HG03066 (cell line): ENCODE results near the gene ZNF276.
"Not testable (repeated sequence)": the region's sequence is repeated elsewhere in the genome, so short reads cannot be mapped to it uniquely, and the experiment has no call there.

Experiments
- ATAC-seq: cut with Tn5 transposase; IDR thresholded peaks from one replicate; pipeline ENCODE4 v1.9.1; 2021; ENCODE audit warnings: low read depth; ENCODE audit not compliant: unreplicated experiment

Gene ZNF276

DNA sequence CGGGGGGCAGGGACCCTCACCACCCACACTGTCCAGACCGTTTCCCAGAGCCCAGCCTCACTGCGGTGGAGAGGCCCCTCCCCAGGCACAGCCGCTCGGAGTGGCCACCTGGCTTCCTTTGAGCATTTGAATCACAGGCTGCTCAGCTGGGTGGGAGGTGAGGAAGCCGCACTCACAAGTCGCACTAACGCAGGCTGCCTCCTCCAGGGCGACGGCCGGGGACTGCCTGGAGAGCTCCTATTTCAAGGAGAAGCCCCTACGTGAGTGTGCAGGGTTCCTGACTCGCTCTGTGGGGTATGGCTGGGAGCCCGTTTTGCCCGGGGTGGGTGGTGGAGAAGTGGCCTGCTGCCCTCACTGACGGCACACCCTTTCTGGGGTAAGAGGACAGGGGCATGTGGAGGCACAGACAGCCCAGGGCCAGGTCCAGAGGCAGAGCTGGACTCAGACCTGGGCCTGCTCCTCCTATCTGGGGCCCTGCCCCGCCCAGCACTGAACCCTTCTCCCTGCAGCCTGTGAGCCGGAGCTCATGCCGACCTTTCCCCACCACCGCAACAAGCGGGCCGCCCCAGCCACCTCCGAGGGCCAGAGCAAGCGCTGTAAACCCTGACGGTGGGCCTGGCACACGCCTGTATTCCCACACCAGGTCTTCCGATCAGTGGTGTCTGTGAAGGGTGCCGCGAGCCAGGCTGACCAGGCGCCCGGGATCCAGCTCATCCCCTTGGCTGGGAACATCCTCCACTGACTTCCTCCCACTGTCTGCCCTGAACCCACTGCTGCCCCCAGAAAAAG, 26.1 kb upstream of the ZNF276 start:
- no peak for ATAC-seq

DNA sequence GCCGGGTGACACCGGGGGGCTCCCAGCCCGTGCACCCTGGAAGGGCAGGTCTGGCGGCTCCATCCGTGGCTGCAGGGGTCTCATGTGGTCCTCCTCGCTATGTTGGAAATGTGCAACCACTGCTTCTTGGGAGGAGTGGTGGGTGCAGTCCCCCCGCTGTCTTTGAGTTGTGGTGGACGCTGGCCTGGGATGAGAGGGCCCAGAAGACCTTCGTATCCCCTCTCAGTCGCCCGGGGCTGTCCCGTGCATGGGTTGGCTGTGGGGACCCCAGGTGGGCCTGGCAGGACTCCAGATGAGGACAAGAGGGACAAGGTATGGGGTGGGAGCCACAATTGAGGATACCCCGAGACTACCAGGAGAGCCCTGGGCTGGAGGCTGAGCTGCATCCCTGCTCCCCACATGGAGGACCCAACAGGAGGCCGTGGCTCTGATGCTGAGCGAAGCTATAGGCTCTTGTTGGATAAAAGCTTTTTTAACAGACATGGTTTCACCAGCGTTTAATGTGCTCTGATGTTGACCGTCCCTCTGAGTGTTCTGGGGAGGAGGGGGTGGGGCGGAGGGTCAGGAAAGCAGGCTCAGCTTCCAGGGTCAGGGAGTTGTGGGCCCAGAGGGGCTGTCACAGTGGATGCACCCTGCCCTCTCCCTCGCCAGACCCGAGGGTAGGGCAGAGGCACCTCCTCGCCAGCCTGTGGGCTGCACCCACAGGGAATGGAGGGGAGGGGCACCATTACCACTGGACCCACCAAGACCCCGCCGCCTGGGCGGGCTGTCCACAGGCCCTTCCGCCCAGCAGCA, 25.3 kb upstream of the ZNF276 start:
- ATAC-seq = no peak

DNA sequence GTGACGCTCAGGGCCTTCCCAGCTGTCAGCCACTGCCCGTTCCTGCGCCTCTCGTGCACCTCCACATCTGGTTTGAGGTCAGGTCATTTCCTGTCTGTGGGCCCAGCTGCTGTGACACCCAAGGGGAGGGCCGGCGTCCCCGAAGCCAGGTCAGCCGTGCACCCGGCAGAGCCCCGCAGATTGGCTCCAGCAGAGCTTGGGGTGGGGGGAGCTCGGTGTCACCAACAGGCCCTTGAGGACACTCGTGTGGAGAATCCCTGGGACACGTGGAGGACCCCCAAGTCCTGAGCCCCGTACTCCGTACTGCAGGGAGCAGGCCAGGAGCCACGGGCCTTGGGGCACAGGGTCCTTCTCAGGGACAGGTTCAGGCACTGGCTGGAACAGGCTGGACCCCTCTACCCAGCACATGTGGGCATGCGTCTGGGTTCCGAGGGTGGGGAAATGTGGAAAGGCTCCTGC, 24.6 kb upstream of the ZNF276 start:
- ATAC-seq = no peak

DNA sequence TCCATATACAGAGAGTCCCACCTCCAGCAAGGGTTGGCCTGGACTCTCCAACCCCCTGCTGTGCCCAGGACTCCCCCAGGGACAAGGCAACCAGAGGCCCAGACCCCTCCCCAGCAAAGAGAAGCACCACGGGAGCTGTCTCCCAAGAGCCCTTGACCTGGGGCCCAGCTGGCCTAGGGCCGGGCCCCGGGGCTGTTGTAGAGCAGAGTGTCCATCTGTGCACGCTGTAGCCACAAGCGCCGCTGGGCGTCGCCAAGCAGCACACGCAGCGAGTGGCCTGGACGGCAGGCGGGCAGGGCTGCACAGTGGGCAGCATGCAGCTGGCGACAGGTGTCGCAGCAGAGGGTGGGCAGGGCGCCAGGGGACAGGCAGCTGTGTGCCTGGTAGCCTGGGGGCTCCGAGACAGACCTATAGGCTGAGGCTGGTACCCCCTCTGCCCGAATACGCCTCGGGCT, 24.1 kb upstream of the ZNF276 start:
- ATAC-seq = no peak

DNA sequence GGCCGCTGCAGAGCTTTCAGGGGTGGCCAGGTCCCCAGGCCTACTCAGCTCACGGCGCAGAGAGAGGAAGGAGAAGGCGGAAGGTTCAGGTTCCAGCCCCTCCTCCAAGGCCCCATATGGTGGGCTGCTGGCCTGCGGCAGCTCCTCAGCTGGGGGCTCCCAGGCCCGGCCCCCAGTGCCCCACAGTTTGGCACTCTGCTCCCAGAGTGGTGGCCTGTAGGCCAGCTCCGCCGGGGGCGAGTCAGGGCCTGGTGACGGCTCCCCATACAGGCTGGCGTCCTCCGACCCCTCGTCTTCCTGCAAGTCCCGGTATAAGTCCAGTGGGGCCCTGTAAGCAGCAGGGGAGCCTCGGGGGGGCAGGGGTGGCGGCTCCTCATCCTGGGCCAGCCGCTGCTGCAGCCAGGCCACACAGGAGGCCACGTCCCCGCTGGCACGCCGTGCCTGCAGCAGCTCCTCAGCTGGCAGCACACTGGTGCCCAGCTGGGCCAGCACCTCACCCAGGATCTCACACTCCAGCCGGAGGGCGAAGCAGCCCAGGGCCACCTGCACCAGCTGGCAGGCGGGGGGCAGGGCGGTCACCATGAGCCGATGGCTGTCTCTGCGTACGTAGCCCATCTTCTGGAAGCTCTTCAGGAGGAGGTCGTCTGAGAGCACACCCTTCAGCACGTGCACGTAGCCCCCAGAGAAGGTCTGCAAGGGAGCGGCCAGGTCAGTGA, 23.6 kb upstream of the ZNF276 start:
- ATAC-seq = no peak

DNA sequence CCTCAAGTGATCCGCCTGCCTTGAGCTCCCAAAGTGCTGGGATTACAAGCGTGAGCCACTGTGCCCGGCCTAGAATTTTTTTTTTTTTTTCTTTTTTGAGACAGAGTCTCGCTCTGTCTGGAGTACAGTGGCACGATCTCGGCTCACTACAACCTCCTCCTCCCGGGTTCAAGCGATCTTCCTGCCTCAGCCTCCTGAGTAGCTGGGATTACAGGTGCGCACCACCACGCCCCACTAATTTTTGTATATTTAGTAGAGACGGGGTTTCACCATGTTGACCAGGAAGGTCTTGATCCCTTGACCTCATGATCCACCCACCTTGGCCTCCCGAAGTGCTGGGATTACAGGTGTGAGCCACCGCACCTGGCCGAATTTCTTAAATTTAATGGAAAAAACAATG, 22.6 kb upstream of the ZNF276 start:
- ATAC-seq = not testable (repeated sequence)

DNA sequence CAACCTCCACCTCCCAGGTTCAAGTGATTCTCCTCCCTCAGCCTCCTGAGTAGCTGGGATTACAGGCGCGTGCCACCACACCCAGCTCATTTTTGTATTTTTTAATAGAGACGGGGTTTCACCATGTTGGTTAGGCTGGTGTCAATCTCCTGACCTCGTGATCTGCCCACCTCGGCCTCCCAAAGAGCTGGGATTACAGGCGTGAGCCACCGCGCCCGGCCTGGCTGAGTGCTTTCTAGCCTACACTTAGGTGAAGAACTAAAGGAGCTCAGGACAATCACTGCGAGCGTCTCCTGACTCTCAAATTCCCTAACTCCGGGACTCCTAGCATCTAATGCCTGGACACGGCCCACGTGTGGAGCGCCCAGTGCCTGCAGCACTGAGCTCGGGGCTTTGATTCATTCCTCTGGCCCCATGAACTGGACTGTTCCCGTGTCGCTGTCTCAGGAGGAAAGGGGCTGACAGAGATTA, 21.7 kb upstream of the ZNF276 start:
- not testable (repeated sequence) for ATAC-seq

DNA sequence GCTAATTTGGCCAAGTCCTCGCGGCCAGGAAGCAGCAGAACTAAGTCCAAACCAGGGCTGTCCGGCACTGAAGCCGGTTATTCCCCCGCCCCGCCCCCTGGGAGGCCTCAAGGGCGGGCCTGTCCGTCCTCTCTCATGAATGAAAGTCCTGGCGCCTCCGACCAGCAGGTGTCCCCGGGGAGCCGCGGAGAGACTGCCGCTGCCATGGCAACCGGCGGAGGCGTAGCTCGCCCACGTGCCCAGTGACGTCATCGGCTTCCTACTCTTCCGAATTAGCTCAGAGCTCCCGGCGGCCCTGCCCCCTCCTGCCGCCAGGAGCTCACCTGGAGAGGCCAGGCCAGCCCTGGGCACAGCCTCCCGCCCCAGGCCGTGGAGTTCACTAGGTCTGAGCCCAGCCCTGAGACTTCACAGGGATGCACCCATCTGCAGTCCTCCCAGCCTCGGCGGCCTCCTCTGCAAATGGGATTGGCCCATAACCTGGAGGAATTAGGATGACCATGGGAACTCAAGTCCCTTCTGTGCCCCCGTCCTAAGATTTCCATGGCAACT, 21.2 kb upstream of the ZNF276 start:
- ATAC-seq = peak; percentile 42

DNA sequence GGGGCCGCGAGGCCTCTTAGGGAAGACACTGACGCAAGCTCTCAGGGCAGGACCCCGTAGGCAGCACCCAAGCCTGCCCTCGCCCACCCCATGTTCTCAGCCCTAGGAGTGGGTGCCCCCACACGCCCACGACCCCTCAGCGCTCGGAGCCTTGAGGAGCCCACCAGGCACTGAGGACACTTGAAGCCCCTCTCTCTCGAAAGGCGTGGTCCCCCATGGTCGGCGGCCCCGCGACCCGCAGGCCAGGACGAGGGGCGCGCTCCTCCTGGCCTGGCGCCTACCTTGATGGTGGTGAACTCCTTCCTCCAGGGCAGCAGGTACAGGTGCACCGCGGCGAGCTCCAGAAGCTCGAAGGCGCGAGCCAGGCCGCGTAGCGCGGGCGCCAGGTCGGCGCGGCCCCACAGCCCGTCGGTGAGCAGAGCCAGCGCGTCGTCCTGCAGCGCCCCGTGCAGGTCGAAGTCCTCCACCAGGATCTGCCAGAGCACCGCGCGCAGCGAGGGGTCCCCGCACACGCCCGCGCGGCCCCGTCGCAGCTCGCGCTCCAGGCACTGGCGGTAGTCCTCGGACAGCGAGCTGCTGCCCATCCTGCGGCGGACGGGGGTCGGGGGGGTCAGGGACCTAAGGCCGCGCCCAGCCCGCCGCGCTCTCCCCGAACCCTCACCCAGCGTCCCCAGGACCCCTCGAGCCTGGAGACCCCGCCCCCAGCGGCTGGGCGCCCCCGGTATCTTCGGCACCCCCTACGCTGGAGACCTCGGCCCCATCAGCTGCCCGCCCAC, 20.5 kb upstream of the ZNF276 start:
- ATAC-seq = no peak

DNA sequence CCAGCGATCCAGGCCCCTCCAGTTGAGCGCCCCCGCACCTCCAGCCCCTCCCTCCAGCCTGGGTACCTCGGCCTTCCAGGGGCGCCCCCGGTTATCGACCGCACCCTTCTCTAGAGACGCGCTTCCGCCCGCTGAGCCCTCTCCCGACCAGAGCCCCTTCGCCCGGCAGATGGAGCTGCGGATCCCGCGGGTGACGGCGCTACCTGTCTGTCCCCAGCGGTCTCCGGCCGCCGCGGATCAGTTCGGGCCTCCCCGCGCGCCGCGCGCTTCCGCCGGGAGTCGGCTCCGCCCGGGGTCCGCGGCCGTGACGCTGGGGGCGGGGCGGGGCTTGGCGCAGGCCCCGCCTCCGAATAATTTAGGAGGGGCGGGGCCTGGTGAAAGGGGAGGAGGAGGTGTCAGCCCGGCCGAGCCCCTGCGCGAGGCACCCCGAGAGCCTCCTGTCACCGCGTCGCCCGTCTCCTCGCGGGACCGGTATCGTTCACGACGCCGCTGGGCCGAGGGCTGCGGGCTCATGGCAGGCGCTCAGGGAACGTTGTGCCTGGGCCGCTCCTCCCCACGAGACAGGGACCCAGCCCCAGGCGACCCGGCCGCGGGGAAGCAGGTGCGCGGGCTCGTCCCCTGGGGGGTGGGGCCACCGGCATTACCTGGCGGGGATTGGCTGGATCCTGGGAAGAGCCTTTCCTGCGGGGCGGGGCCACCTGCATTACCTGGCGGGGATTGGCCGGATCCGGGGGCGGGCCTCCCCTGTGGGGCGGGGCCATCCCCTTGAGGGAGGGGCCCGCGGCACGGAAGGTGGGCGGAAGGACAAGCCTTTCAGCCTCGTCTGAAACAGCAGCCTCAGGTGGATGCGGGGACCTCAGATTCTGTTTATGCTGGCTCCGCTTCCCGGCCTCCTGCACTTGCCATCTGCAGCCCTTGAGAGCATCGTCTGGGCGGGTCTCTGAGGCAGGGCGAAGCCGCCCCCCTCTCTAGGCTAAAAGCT, 19.6 kb upstream of the ZNF276 start, which contains the start of gene SPATA2L:
Gene SPATA2L (minus strand): TSS at position 281 of the 982 bp plus-strand sequence. CDS start 473 bp downstream, outside the sequence.
- peak; percentile 57 for ATAC-seq

DNA sequence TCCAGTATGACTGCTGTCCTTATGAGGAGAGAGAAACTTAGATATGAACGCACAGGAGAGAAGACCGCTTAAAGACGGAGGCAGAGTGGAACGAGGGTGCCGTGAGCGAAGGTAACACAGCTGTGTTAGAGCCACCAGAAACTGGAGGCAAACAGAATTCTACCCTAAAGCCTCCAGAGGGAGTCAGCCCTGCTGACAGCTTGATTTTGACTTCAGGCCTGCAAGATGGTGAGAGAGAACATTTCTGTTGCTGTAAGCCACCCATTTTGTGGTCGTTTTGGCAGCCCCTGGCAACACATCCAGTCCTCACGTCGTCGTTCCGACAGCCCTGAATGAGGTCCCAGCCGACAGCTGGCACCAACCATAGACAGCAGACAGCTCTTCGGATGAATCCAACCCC, 17.1 kb upstream of the ZNF276 start:
- ATAC-seq = no peak

DNA sequence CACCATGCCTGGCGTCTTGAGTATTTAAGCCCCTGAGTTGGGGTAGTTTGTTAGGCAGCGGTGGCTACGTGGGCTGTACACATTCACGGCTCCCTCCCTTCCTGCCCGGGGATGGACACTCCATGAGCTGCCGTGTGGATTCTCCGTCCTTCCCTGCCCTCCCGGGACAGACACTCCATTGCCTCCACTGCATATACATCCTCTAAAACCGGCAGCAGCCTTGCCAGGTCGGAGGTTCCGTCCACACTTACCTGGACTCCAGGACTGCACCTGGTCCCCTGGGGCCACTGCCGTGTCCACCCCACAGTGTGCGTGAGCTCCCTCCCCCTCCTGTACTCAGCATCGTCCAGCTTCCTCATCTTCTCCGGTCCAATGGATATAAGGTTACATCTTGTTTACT, 16.3 kb upstream of the ZNF276 start:
- ATAC-seq = no peak

DNA sequence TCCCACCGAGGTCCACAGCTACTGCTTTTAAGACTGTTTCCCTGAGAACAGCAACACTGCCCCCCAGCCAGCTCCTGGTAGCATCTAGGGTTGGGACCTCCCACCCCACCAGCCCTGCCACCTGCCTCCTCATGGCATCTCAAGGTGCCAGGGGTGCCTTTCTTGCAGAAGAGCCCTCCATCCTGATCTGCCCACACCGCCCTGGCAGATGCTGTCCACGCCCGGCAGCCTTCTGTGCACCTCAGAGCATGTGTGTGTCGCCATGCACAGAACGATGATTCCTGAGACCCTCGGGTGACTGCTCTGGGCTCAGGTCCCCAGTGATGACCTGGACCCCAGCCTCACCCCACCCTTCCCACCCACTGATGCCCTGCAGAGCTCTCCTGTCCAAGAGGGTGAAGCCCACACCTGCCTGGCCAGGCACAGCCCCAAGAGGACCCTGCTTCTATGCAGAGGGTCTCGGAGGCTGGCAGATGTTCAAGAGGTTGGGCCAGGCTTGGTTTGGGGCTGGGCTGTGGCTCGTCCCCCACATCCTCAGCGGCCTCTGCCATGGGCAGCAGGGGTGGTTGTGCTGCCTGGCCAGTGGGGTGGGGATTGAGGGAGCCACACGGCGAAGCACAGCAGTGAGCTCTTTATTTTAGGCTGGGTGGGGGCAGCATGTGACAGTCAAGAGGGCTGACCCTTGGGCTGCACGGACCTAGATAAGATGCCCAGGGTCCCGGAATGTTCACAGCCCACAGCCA, 14.6 kb upstream of the ZNF276 start:
- ATAC-seq = no peak

DNA sequence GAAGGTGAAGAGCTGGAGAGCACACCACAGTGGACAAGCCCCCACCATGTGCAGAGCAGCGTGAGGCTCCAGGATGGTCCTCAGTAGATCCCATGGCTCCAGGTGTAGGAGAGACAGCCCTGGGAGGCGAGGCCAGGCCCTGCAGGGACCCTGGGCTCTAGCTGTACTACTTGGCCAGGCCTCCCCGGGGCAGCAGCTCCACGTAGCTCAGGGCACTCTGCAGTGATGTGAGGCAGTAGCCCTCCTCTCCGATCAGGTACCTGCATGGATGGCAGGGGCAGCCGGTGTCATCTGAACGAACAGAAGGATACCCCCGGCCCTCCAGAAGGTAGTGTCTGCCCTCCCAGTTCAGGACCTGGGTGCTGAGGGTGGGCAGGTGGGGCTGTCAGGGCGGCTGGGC, 13.6 kb upstream of the ZNF276 start:
- ATAC-seq = no peak

DNA sequence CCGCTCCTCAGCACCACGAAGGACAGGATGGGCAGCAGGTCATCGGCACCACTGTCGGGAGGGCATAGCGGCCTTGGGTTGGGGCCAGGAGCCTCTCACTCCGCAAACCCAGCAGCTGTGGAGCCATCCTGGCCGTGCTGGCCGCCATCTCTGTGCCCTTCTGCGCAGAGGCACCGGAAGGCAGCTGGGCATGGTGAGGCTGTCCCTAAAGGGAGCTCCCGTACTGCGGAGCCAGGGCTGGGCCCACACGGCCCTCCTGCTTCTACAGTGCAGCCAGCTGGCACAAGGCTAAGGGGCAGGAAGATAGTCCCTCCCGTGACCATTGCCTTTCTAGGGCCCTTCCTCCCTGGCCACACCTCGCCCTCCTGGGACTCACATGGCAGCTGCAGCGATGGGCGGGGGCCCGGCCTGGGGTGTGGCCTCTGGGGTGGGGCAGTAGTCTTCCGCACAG, 12.8 kb upstream of the ZNF276 start:
- no peak for ATAC-seq

DNA sequence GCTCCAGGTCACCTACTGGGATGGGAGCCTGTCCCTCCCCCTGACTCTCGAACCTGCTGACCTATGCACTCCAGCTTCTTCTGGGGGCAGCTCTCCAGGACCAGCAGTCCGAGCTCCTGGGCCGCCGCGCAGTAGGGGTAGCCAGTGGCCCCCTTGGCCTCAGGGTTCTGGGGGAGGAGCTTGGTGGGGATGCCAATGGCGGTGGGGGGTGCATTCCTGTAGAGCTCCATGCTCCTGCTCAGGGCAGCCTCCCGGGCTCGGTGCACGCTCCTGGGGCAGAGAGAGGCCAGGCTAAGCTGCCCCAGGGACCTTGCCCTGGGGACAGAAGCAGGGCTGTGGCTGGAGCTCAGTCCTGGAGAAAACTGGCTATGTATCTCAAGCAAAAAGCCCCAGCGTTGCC, 12.2 kb upstream of the ZNF276 start:
- ATAC-seq = no peak

DNA sequence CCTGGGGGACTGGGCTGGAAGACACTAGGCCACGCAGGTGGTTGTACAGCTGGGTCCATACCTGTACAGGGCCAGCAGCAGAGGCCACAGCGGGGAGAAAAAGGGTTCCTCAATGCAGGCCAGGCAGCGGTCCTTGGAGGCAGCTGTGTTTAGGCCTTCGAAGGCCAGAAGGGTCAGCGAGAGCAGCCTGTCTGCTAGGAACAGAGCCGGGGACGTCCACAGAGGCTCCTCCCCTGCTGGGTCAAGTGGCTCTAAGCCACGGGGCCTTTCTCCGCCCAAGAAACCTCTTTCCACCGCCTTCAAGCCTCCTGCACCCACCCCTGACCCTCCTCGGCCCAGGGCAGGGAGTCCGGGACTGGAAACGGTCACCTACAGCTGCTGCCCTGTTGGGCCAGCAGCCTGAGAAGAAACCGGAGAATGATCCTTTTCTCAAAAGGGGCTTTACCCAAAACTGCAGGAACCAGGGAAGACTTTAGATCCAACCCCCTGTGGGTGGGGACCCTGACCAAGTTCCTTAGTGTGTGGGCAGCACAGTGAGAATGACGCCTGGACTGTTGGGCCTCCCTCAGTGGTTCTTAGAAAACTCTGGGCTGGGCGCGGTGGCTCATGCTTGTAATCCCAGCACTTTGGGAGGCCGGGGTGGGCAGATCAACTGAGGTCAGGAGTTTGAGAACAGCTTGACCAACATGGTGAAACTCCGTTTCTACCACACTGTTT, 11.5 kb upstream of the ZNF276 start:
- ATAC-seq = no peak
